GM18502 (cell line): ENCODE results near the gene S100A13.
"Not testable (repeated sequence)": the region's sequence is repeated elsewhere in the genome, so short reads cannot be mapped to it uniquely, and the experiment has no call there.

ENCODE experiments used
- ATAC-seq: cut with Tn5 transposase; IDR thresholded peaks from one replicate; pipeline ENCODE4 v1.9.1; 2021; ENCODE audit warnings: mild to moderate bottlenecking; ENCODE audit not compliant: unreplicated experiment, poor library complexity

S100A13 gene

DNA sequence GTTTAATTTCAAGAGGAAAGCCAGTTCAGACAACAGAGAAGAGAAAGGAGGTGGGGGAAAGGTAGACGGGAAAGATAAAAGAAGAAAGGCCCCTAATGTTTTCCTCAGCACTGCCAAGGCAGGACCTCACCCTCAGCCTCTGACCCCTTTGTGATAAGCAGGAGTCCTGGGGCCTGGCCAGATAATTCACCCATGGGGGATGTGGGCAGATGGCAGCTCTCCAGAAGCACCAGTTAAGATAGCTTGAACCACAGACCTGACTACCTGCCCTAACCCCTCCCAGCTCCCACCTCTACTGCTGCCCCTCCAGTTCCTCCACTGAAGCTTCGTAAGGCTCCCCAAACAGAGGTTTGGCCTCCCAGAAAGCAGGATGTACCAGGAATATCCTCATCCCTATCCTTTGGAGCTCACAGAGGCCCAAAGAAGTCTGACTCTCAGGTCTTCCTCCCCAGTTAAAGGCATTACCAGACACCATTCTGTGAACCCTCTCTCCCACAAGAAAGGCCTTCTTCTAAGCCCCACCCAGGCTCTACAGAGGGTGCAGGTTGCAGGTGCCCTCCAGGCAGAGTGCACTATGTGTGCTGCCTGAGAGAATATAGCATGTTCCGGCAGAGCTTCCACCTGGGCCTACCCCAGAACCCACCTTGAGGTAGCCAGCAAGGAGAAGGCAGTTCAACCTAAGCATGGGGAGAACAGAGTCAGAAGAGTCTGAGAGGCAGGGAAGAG lies 22.0 kb upstream of the S100A13 start:
- ATAC-seq, result no peak

- no peak for ATAC-seq
Observed at GRCh38 chr1:153648000-153648643, 20.8 kb upstream of the S100A13 start.

DNA sequence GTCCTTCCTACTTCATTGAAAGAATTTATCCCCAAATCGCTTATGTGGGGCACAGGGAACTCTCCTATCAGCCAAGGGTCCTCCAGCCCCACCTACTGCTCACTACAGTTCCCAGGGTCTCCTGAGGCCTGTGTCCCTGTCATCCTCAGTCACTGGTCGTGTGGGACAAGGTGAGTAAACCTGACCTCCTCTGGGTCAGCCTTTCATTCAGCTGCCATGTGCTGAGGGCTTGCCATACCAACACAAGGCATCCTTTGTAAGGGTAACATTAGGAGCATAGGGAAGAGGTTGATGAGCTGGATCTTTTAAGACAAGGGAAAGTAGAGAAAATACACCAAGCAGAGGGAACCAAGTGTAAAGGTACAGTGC lies 20.0 kb upstream of the S100A13 start:
- ATAC-seq, result no peak

DNA sequence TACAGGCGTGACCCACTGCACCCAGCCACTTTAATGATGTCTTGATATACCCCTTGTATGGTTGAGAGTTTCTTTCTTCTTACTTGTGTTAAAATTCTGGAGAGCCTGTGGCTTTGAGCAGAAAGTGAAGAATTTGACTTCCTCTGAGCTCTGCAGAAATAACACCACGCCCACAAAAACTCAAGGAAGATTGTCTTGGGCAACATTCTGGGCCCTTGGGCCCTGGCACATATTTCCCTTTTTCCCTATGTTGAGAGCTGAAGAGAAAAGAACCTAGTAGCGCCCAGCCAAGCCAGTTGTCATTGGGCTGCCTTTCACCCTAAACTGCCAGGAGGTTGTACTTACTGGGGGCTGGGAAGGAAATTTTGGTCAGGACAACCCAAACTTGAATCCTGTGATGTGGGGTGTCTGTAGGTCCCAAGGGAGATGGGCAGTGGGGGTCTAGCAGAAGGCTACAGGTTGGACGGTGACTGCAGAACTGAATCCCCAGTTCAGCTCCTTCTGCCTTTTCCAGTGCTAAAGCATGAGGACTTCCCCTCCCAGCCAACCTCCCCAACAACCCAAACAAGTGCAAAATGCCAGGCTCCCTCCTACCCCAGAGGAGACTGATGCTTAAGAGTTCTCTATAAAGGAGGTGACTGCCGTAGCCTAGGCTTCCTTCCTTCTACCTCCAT lies 19.5 kb upstream of the S100A13 start:
- ATAC-seq, result no peak

- ATAC-seq, result no peak
Observed at GRCh38 chr1:153643816-153644215, 16.5 kb upstream of the S100A13 start.

DNA sequence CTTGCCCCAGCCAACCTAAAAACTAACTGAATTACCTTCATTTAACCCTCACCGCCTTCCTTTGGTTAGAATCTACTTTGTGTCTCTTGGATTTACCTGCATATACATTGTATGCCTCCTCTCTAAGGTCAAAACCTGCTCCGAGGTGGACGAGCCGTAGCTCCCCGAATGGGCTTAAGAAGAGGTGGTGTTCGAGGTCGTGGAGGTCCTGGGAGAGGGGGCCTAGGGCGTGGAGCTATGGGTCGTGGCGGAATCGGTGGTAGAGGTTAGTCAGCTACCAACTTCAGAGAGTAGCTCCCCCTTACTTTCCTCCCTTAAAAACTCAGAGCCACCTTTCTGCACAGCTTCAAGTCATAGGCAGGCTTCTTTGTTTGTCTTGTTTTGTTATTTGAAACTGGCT lies 15.8 kb upstream of the S100A13 start:
- ATAC-seq, result no peak

GRCh38 chr1:153642161-153642560 lies 14.9 kb upstream of the S100A13 start:
- ATAC-seq, result no peak

- no peak for ATAC-seq
Observed at GRCh38 chr1:153640861-153641260, 13.6 kb upstream of the S100A13 start.

- ATAC-seq, result not testable (repeated sequence)
Observed at GRCh38 chr1:153640213-153640612, 12.9 kb upstream of the S100A13 start.

GRCh38 chr1:153639280-153639679 lies 12.0 kb upstream of the S100A13 start:
- no peak for ATAC-seq

DNA sequence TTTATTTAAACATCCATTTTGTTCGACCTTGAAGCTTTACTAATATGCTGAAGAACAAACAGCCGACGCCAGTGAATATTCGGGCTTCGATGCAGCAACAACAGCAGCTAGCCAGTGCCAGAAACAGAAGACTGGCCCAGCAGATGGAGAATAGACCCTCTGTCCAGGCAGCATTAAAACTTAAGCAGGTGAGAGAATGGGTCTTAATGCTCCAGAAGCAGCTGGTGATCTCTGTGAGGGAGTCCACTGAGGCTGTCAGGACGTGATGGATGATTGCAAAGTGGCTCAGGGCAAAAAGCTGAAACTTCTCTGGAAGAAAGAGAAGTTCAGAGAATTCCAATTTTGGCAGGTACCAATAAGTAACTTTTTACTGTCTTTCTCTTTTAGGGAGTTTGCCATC lies 11.0 kb upstream of the S100A13 start:
- ATAC-seq, result no peak

- no peak for ATAC-seq
Observed at GRCh38 chr1:153636312-153636711, 9.0 kb upstream of the S100A13 start.

DNA sequence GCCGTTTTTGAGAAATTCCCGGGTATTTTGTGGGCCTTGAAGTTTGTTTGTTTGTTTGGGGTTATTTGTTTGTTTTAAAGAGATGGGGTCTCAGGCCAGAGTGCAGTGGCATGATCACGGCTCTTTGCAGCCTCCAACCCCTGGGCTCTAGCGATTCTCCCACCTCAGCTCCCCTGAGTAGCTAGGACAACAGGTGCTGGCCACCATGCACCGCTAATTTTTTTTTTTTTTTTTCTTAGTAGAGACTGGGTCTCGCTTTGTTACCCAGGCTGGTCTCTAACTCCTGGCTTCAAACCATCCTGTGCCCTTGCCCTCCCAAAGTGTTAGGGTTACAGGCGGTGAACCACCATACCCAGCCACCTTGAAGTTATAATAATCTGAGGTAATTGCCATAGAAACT lies 8.6 kb upstream of the S100A13 start:
- no peak for ATAC-seq

GRCh38 chr1:153633754-153634665 lies 6.7 kb upstream of the S100A13 start, which contains the start of gene CHTOP:
Gene CHTOP (plus strand): TSS chr1:153634066. CDS start chr1:153636589, 2,523 bp downstream.
- peak; percentile 90 for ATAC-seq

DNA sequence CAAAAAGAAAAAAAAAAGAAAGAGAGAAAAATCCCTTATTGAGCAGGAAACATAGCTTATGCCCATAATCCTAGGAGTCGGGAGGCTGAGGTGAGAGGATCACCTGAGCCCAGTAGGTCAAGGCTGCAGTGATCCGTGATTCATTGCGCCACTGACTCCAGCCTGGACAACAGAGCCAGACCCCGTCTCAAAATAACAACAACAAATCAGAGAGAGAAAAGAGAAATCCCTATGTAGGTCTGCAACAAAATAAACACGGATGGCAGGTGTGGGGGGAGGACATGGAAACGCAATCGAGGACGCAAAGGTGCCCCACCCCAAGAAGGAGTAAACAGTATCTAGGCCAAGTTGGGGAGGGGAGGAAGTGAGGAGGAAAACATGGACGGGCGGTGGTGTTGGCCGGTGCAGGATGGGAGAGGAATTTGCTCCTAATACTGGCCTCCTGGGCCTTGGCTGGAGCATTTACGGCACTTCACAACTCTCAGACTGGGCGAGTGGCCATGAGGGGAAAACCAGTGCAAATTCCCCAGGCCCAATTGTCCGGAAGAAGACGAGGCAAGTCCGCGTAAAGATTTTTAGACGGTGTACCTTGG lies 6.0 kb upstream of the S100A13 start:
- no peak for ATAC-seq

DNA sequence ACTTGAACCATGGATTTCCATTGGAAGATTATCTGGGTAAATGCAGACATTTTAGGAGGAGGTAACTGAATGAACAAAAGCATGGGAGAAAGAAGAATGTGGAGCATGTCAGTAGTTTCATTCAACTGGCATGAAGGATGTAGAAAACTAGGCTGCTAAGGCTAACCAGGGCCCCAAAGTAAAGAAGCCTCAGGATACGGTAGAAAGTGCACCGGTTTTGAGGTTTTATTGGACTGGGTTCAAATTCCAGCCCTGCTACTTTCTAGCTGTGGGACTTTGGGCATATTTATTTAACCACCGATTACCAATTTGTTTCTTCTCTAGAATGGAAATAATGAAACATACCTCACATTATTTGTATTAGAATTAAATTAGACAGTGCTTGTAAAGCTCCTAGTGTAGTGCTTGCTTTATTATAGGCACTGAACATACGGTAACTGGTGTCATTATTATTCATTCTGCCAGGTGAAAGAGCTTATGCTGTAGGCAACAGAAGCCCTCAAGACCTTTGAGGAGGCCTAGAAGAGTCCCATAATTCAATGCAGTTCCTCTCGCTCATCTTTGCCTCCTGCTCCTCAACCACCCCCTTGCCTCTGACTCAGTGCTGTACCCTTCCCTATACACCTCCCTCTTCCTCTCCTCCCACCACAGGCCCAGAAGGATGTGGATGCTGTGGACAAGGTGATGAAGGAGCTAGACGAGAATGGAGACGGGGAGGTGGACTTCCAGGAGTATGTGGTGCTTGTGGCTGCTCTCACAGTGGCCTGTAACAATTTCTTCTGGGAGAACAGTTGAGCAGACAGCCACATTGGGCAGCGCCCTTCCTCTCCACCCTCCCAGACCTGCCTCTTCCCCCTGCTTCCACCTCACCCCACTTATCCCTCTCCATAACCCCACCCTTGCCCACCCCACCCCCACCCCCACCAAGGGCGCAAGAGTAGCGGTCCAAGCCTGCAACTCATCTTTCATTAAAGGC lies 4.0 kb upstream of the S100A13 start:
- ATAC-seq, result no peak

- ATAC-seq, result no peak
Observed at GRCh38 chr1:153630384-153630783, 3.1 kb upstream of the S100A13 start.

- ATAC-seq, result no peak
Observed at GRCh38 chr1:153629971-153630370, 2.7 kb upstream of the S100A13 start.

DNA sequence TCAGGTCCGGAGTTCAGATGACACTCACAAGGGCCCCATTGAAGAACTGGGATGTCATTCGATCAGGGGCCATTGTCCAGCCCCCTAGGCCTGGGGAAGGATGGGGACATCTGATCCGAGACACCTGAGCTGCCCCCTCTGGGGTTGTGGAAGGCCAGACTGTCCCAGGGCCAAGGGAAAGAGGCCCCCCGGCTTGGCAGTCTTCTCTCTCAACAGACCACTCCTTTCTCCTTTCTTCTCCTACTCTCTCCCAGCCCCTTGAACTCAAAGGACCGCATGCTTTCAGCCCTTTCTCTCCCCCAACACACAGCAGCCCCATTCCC lies 2.0 kb upstream of the S100A13 start:
- ATAC-seq, result no peak
